ENCODE results near the gene FLNB.
A peak's percentile ranks its signal among the peaks of the same experiment; 100 is the strongest.

Gene FLNB

GRCh38 chr3:58116985-58117384, 108.8 kb downstream of the FLNB start:
- TF ChIP-seq MAX (IDR thresholded peaks at IDR 0.05) (no peak), TAF1 (IDR thresholded peaks at IDR 0.05; ENCODE audit: low read depth) (no peak), CEBPB (IDR thresholded peaks at IDR 0.05) (no peak)

GRCh38 chr3:58117561-58118181, 109.4 kb downstream of the FLNB start:
- TF ChIP-seq USF1 (IDR thresholded peaks at IDR 0.05) (no peak), NFIC (IDR thresholded peaks at IDR 0.05) (0 out of 2 replicates have a peak, but pooled peaks have one; percentile 14)

GRCh38 chr3:58119186-58119585, 111.0 kb downstream of the FLNB start:
- TF ChIP-seq CEBPB (IDR thresholded peaks at IDR 0.05) (no peak), TEAD4 (IDR thresholded peaks at IDR 0.05) (no peak), FOXM1 (IDR thresholded peaks at IDR 0.05; ENCODE audit: borderline replicate concordance, low read depth) (no peak), RAD21 (IDR thresholded peaks at IDR 0.05; ENCODE audit: low read depth) (no peak)

- no peak for TF ChIP-seq EGR1 (IDR thresholded peaks at IDR 0.05)
Observed at GRCh38 chr3:58120075-58120812, 112.0 kb downstream of the FLNB start.

- TF ChIP-seq CEBPB (IDR thresholded peaks at IDR 0.05): no peak
- TF ChIP-seq EGR1 (IDR thresholded peaks at IDR 0.05): no peak
- no peak for TF ChIP-seq REST (IDR thresholded peaks at IDR 0.05; ENCODE audit: low read depth)
- no peak for TF ChIP-seq NFIC (IDR thresholded peaks at IDR 0.05)
- no peak for TF ChIP-seq ZBTB7A (IDR thresholded peaks at IDR 0.05; ENCODE audit: low read depth)
- no peak for TF ChIP-seq USF1 (IDR thresholded peaks at IDR 0.05)
- no peak for TF ChIP-seq YY1 (IDR thresholded peaks at IDR 0.05; ENCODE audit: low read depth)
- no peak for TF ChIP-seq CREB1 (IDR thresholded peaks at IDR 0.05; ENCODE audit: low read depth)
- no peak for TF ChIP-seq EP300 (IDR thresholded peaks at IDR 0.05; ENCODE audit: borderline replicate concordance)
- TF ChIP-seq TCF12 (IDR thresholded peaks at IDR 0.05; ENCODE audit: low read depth): no peak
- no peak for TF ChIP-seq TAF1 (IDR thresholded peaks at IDR 0.05; ENCODE audit: low read depth)
Observed at GRCh38 chr3:58121183-58121582, 113.0 kb downstream of the FLNB start.

GRCh38 chr3:58122936-58123700, 114.9 kb downstream of the FLNB start:
- TF ChIP-seq FOXM1 (IDR thresholded peaks at IDR 0.05; ENCODE audit: borderline replicate concordance, low read depth) (no peak), CREB1 (IDR thresholded peaks at IDR 0.05; ENCODE audit: low read depth) (no peak), ZBTB7A (IDR thresholded peaks at IDR 0.05; ENCODE audit: low read depth) (no peak), CEBPB (IDR thresholded peaks at IDR 0.05) (no peak), TCF12 (IDR thresholded peaks at IDR 0.05; ENCODE audit: low read depth) (no peak), TAF1 (IDR thresholded peaks at IDR 0.05; ENCODE audit: low read depth) (no peak), USF1 (IDR thresholded peaks at IDR 0.05) (no peak)

- TF ChIP-seq MAX (IDR thresholded peaks at IDR 0.05) (no peak), TEAD4 (IDR thresholded peaks at IDR 0.05) (no peak), REST (IDR thresholded peaks at IDR 0.05; ENCODE audit: low read depth) (no peak), EGR1 (IDR thresholded peaks at IDR 0.05) (no peak), NFIC (IDR thresholded peaks at IDR 0.05) (no peak), EP300 (IDR thresholded peaks at IDR 0.05; ENCODE audit: borderline replicate concordance) (no peak), TCF12 (IDR thresholded peaks at IDR 0.05; ENCODE audit: low read depth) (no peak), ZBTB7A (IDR thresholded peaks at IDR 0.05; ENCODE audit: low read depth) (no peak), CEBPB (IDR thresholded peaks at IDR 0.05) (no peak), TAF1 (IDR thresholded peaks at IDR 0.05; ENCODE audit: low read depth) (no peak), RAD21 (IDR thresholded peaks at IDR 0.05; ENCODE audit: low read depth) (no peak), YY1 (IDR thresholded peaks at IDR 0.05; ENCODE audit: low read depth) (no peak), USF1 (IDR thresholded peaks at IDR 0.05) (no peak), CREB1 (IDR thresholded peaks at IDR 0.05; ENCODE audit: low read depth) (no peak), FOXM1 (IDR thresholded peaks at IDR 0.05; ENCODE audit: borderline replicate concordance, low read depth) (no peak)
Observed at GRCh38 chr3:58124387-58124786, 116.2 kb downstream of the FLNB start.

Measured in Ishikawa (cell line).